H1 (cell line): Measurements from ENCODE around the gene TIMM22. TPM values are rescaled to one million over a fixed set of nuclear protein-coding genes. Genes with fewer than 3 reads are reported as not detected.

ENCODE experiments used
- CTCF ChIA-PET: fragments of 300-600 bp; sonication (Branson Sonifier 250); formaldehyde crosslinking; loops from one replicate; lab custom pipeline; 2021; ENCODE audit not compliant: partially characterized antibody; lab: Charles Lee
- POLR2A ChIA-PET: fragments of 300-600 bp; sonication (Branson Sonifier 250); formaldehyde crosslinking; loops from one replicate; lab custom pipeline; 2021; ENCODE audit warnings: inconsistent platforms; ENCODE audit not compliant: partially characterized antibody; lab: Charles Lee
- DNase-seq, 2 experiments: peaks; one replicate each; pipeline versions ENCODE4 v3.0.0 to v3.0.0-alpha.2; 2010 to 2022; ENCODE audit warnings: low spot score in 2 of 2, low read depth in 1 of 2, mixed read lengths in 1 of 2
- FAIRE-seq: peaks from 2 replicates; lab custom pipeline; 2011; peaks lifted over from hg19 to GRCh38; lab: Jason Lieb, UNC
- H2AFZ ChIP-seq: 2 replicates; pipeline ENCODE4 v1.8.1; 2012; ENCODE audit warnings: low read length, inconsistent platforms
- H2AK5ac ChIP-seq: 2 replicates; pipeline ENCODE4 v1.6.1; 2013; ENCODE audit warnings: low read depth, low read length
- H2BK120ac ChIP-seq: replicated peaks from 2 replicates; pipeline ENCODE3; 2013; ENCODE audit warnings: low read depth, low read length, inconsistent platforms
- H2BK12ac ChIP-seq: 2 replicates; pipeline ENCODE4 v1.6.1; 2013; ENCODE audit warnings: low read depth, low read length
- H2BK15ac ChIP-seq: 2 replicates; pipeline ENCODE4 v1.6.1; 2013; ENCODE audit warnings: low read length
- H2BK20ac ChIP-seq: 2 replicates; pipeline ENCODE4 v1.6.1; 2013; ENCODE audit warnings: low read length
- H2BK5ac ChIP-seq: 2 replicates; pipeline ENCODE4 v1.6.1; 2013; ENCODE audit warnings: low read depth, low read length
- H3K14ac ChIP-seq: 2 replicates; pipeline ENCODE4 v1.6.1; 2013; ENCODE audit warnings: inconsistent platforms; ENCODE audit not compliant: insufficient read length
- H3K18ac ChIP-seq: 2 replicates; pipeline ENCODE4 v1.6.1; 2013; ENCODE audit warnings: low read length; ENCODE audit errors: extremely low read depth
- H3K23ac ChIP-seq: 2 replicates; pipeline ENCODE4 v1.6.1; 2013; ENCODE audit warnings: inconsistent platforms; ENCODE audit not compliant: insufficient read length
- H3K23me2 ChIP-seq: 2 replicates; pipeline ENCODE4 v1.6.1; 2013; ENCODE audit warnings: low read depth, low read length
- H3K27ac ChIP-seq: 2 replicates; pipeline ENCODE4 v1.6.1; 2011; ENCODE audit warnings: low read depth, low read length, inconsistent platforms
- H3K27me3 ChIP-seq, 4 experiments: replicated peaks in 1 of 4; 1 replicate in 1 of 4; 2 replicates in 3 of 4; pipeline versions ENCODE4 v1.6.1 to v1.8.1; 2011 to 2013; ENCODE audit warnings: low read length in 3 of 4, mild to moderate bottlenecking in 3 of 4, inconsistent platforms in 2 of 4, mixed read lengths in 2 of 4, moderate library complexity in 1 of 4; ENCODE audit not compliant: control insufficient read depth in 3 of 4, insufficient read depth in 3 of 4; ENCODE audit errors: extremely low read depth in 1 of 4
- H3K36me3 ChIP-seq, 4 experiments: 2 replicates each; pipeline versions ENCODE4 v1.6.1 to v1.8.1; 2011 to 2013; ENCODE audit warnings: mild to moderate bottlenecking in 4 of 4, low read length in 3 of 4, moderate library complexity in 2 of 4, control low read depth in 1 of 4, inconsistent platforms in 1 of 4; ENCODE audit not compliant: insufficient read depth in 4 of 4, control insufficient read depth in 2 of 4
- H3K4ac ChIP-seq: replicated peaks from 2 replicates; pipeline ENCODE3; 2013; ENCODE audit warnings: low read length, low read depth, mixed read lengths, inconsistent platforms; ENCODE audit not compliant: insufficient read length
- H3K4me1 ChIP-seq, 4 experiments: replicated peaks in 1 of 4; 1 replicate in 1 of 4; 2 replicates in 3 of 4; pipeline versions ENCODE4 v1.6.1 to v1.8.1; 2011 to 2013; ENCODE audit warnings: low read length in 3 of 4, inconsistent platforms in 2 of 4, mixed read lengths in 1 of 4; ENCODE audit not compliant: insufficient read depth in 4 of 4, control insufficient read depth in 3 of 4
- H3K4me2 ChIP-seq, 2 experiments: 2 replicates each; pipeline versions ENCODE4 v1.6.1 to v1.8.1; 2011 to 2013; ENCODE audit warnings: low read depth in 2 of 2, low read length in 2 of 2, control low read depth in 1 of 2, inconsistent platforms in 1 of 2, mild to moderate bottlenecking in 1 of 2; ENCODE audit not compliant: insufficient read depth in 1 of 2
- H3K4me3 ChIP-seq, 4 experiments: fragments of 200-600, 300-600 bp in 1 of 4; sonication (generic), shearing (Covaris generic), sonication (Bioruptor Twin) in 1 of 4; 2 replicates each; pipeline versions ENCODE4 v1.5.1 to v1.8.1; 2011 to 2016; ENCODE audit warnings: low read length in 4 of 4, low read depth in 3 of 4, control low read depth in 2 of 4, inconsistent platforms in 2 of 4, mild to moderate bottlenecking in 2 of 4, mixed read lengths in 1 of 4, moderate library complexity in 1 of 4; ENCODE audit not compliant: insufficient read depth in 2 of 4; ENCODE audit errors: extremely low read depth in 1 of 4
- H3K56ac ChIP-seq: replicated peaks from 2 replicates; pipeline ENCODE3; 2013; ENCODE audit warnings: low read depth, mild to moderate bottlenecking, mixed read lengths, low read length, inconsistent platforms; ENCODE audit not compliant: insufficient read length
- H3K79me1 ChIP-seq: 2 replicates; pipeline ENCODE4 v1.6.1; 2013; ENCODE audit warnings: low read depth, low read length, control low read depth
- H3K79me2 ChIP-seq, 2 experiments: 2 replicates each; pipeline versions ENCODE4 v1.6.1 to v1.8.1; 2012 to 2013; ENCODE audit warnings: low read length in 2 of 2, mild to moderate bottlenecking in 2 of 2, inconsistent platforms in 1 of 2; ENCODE audit not compliant: insufficient read depth in 2 of 2, control insufficient read depth in 1 of 2
- H3K9ac ChIP-seq, 4 experiments: replicated peaks in 1 of 4; 1 replicate in 1 of 4; 2 replicates in 3 of 4; pipeline versions ENCODE4 v1.6.1 to v1.8.1; 2011 to 2013; ENCODE audit warnings: low read depth in 3 of 4, low read length in 3 of 4, control low read depth in 2 of 4, mild to moderate bottlenecking in 2 of 4, moderate library complexity in 2 of 4, inconsistent platforms in 1 of 4; ENCODE audit errors: extremely low read depth in 1 of 4
- H3K9me3 ChIP-seq, 2 experiments: 2 replicates each; pipeline versions ENCODE4 v1.6.1 to v1.8.1; 2012 to 2013; ENCODE audit warnings: mild to moderate bottlenecking in 2 of 2, moderate library complexity in 2 of 2, control low read depth in 1 of 2, inconsistent platforms in 1 of 2, low read depth in 1 of 2, low read length in 1 of 2, mixed read lengths in 1 of 2; ENCODE audit not compliant: insufficient read depth in 2 of 2
- H4K20me1 ChIP-seq, 2 experiments: replicated peaks in 1 of 2; 2 replicates each; pipeline versions ENCODE3 to v1.8.1; 2011 to 2013; ENCODE audit warnings: inconsistent platforms in 2 of 2, low read length in 2 of 2, mild to moderate bottlenecking in 1 of 2; ENCODE audit not compliant: insufficient read depth in 2 of 2, control insufficient read depth in 1 of 2
- H4K5ac ChIP-seq: 2 replicates; pipeline ENCODE4 v1.6.1; 2013; ENCODE audit warnings: low read length, low read depth, mixed read lengths, inconsistent platforms; ENCODE audit not compliant: insufficient read length
- H4K8ac ChIP-seq: 2 replicates; pipeline ENCODE4 v1.8.0; 2013; ENCODE audit warnings: mild to moderate bottlenecking, moderate library complexity, low read length, inconsistent platforms; ENCODE audit not compliant: insufficient read depth; ENCODE audit errors: extremely low read depth
- H4K91ac ChIP-seq: replicated peaks from 2 replicates; pipeline ENCODE3; 2013; ENCODE audit warnings: low read length, mixed read lengths, inconsistent platforms; ENCODE audit not compliant: insufficient read length
- ASH2L ChIP-seq: fragments of 200-600, 300-600 bp; sonication (generic); IDR thresholded peaks from one replicate; pipeline ENCODE4 v1.7.1; 2017; ENCODE audit warnings: low read length
- BCL11A ChIP-seq, 2 experiments: IDR thresholded peaks; one replicate each; pipeline ENCODE4 v1.6.1; 2011; ENCODE audit warnings: low read depth in 2 of 2, low read length in 2 of 2, mild to moderate bottlenecking in 2 of 2
- CBX5 ChIP-seq: fragments of 300-800, 300-1000 bp; sonication (generic); IDR thresholded peaks from 2 replicates; pipeline ENCODE4 v1.7.1; 2016; ENCODE audit warnings: antibody characterized with exemption, low read length, low read depth
- EGR1 ChIP-seq: IDR thresholded peaks from 2 replicates; pipeline ENCODE4 v1.6.1; 2011; ENCODE audit warnings: low read depth, low read length, borderline replicate concordance
- KDM5A ChIP-seq: fragments of 200-600 bp; IDR thresholded peaks from 2 replicates; pipeline ENCODE4 v1.7.1; 2012; ENCODE audit warnings: mild to moderate bottlenecking, low read length, inconsistent platforms, mixed read lengths
- NRF1 ChIP-seq: IDR thresholded peaks from 2 replicates; pipeline ENCODE4 v1.6.1; 2011; ENCODE audit warnings: mild to moderate bottlenecking, low read depth, low read length, improper control_type of control experiment
- POLR2AphosphoS5 ChIP-seq: IDR thresholded peaks from 2 replicates; pipeline ENCODE4 v1.6.1; 2011; ENCODE audit warnings: low read depth, low read length
- RXRA ChIP-seq: IDR thresholded peaks from 2 replicates; pipeline ENCODE4 v1.6.1; 2011; ENCODE audit warnings: low read depth, mild to moderate bottlenecking, low read length, moderate library complexity; ENCODE audit not compliant: insufficient read depth
- SIRT6 ChIP-seq: IDR thresholded peaks from one replicate; pipeline ENCODE4 v1.7.1; 2012; ENCODE audit warnings: low read length, inconsistent platforms
- whole genome bisulfite sequencing, 2 experiments: shearing (Covaris generic) in 1 of 2; methylation state at CpG; one replicate each; pipeline versions ENCODE4 v1.1.6 to v1.1.7; 2013 to 2015; ENCODE audit warnings: low lambda C conversion rate in 2 of 2, mixed read lengths in 2 of 2, inconsistent platforms in 1 of 2, low coverage in 1 of 2, missing lambda C conversion rate in 1 of 2; ENCODE audit not compliant: insufficient replicate concordance in 2 of 2, insufficient coverage in 1 of 2, insufficient read length in 1 of 2; ENCODE audit errors: extremely low coverage in 1 of 2, missing lambda C conversion rate in 1 of 2; 5-methylcytosine and 5-hydroxymethylcytosine counted together
- polyA plus RNA-seq, 7 experiments: library from polyadenylated mRNA; depleted of rRNA in 3 of 7; stranded (reverse) in 5 of 7; unstranded in 2 of 7; fragments of >200 nt in 5 of 7; fragments of 200-250 nt in 2 of 7; gene quantifications; 1 replicate in 5 of 7; 2 replicates in 1 of 7; 4 replicates in 1 of 7; pipeline versions ENCODE4 v1.2.1 to v1.2.3, GENCODE V29; 2011 to 2013; ENCODE audit warnings: missing spikeins in 2 of 7, mixed read lengths in 2 of 7
- total RNA-seq: library from RNA; stranded (reverse); fragmentation: NEBNext Ultra II Directional; extraction: Animal tissue kit (Norgen Biotek cat#: 25700); gene quantifications from 2 replicates; pipeline ENCODE4 v1.2.1, GENCODE V29; 2021
- TF ChIP-seq, protein P1 (sequence below), 3 experiments: IDR thresholded peaks; 1 replicate in 2 of 3; 2 replicates in 1 of 3; pipeline versions ENCODE4 v1.5.1 to v1.6.1; 2011; ENCODE audit warnings: low read length in 3 of 3, mild to moderate bottlenecking in 3 of 3, inconsistent platforms in 2 of 3, low read depth in 1 of 3, moderate library complexity in 1 of 3; ENCODE audit not compliant: insufficient read depth in 1 of 3; ENCODE audit errors: control extremely low read depth in 1 of 3

TIMM22 gene
- total and polyA plus RNA-seq, 2 of the 8 experiments (the other 6 are each of a cell fraction or from before 2014, with no cell fraction given), result 13.8 to 17.4 TPM

DNA sequence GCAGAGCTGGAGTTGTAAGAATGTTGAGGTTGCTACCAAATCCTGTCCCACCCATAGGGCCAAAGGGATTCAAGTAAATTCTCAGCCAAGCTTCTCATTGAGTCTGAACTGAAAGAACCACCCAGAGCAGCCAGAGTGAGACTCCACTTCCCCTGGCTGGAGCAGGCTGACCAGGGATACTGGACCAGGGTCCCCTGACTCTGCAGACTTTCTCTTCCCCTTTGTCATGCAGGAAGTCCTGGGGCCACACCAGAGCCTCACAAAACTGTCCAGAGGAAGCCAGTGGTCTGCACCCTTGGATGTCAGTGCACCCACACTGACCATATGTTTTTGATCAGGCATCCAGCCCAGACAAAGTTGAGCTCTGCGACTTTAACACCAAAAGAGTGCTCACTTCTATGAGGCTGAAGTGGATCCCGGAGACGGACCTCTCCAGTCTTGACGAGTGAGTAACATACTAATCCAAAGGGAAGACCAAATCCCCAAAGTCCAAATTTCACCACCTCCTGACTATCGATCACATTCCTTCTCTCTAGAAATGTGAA is 21.5 kb upstream of the TIMM22 start:
- no peak overlapping the region for H3K27ac ChIP-seq
- WGBS, 2 experiments, result 86% methylated on average over 5 of the region's 5 CpGs; no CpG with 5 or more reads in 1 of the 2 experiments
- no peak overlapping the region for H2AK5ac ChIP-seq
- H4K8ac ChIP-seq, result no peak overlapping the region
- H3K9me3 ChIP-seq, result no peaks in the 10 kb centered on the region
- H2BK15ac ChIP-seq, result no peak overlapping the region; the same call in 1 of the 2 replicates
- H3K14ac ChIP-seq, result no peak overlapping the region
- no peak overlapping the region for H4K91ac ChIP-seq
- H4K20me1 ChIP-seq, result peaks cover 7% of the 10 kb centered on the region in 2 experiments
- no peak overlapping the region for H2BK20ac ChIP-seq
- no peak for DNase-seq
- H2BK120ac ChIP-seq, result no peak overlapping the region
- peak overlapping the region in 1 of 2 experiments; percentile 28; a peak in 1 of 4 replicates for H3K4me2 ChIP-seq
- peaks cover 16% of the 10 kb centered on the region for H3K79me1 ChIP-seq
- TF ChIP-seq CBX5, result no peak
- no peak for TF ChIP-seq KDM5A
- no peak for TF ChIP-seq ASH2L
- TF ChIP-seq SIRT6, result no peak
- TF ChIP-seq POLR2AphosphoS5, result no peak
- TF ChIP-seq BCL11A (IDR thresholded peaks at IDR 0.05; ENCODE audit: low read depth in 2 of 2, low read length in 2 of 2), result no peak
- TF ChIP-seq, protein P1, sequence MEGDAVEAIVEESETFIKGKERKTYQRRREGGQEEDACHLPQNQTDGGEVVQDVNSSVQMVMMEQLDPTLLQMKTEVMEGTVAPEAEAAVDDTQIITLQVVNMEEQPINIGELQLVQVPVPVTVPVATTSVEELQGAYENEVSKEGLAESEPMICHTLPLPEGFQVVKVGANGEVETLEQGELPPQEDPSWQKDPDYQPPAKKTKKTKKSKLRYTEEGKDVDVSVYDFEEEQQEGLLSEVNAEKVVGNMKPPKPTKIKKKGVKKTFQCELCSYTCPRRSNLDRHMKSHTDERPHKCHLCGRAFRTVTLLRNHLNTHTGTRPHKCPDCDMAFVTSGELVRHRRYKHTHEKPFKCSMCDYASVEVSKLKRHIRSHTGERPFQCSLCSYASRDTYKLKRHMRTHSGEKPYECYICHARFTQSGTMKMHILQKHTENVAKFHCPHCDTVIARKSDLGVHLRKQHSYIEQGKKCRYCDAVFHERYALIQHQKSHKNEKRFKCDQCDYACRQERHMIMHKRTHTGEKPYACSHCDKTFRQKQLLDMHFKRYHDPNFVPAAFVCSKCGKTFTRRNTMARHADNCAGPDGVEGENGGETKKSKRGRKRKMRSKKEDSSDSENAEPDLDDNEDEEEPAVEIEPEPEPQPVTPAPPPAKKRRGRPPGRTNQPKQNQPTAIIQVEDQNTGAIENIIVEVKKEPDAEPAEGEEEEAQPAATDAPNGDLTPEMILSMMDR (IDR thresholded peaks at IDR 0.05; ENCODE audit: control extremely low read depth in 1 of 3, insufficient read depth in 1 of 3, low read depth in 1 of 3, low read length in 3 of 3), result no peak
- TF ChIP-seq EGR1, result no peak
- TF ChIP-seq RXRA, result no peak
- TF ChIP-seq NRF1, result no peak
- H4K5ac ChIP-seq, result no peak overlapping the region
- H3K56ac ChIP-seq, result no peak overlapping the region
- H3K4me1 ChIP-seq, result peaks cover 8 to 30% (median 15%) of the 10 kb centered on the region in 4 experiments
- H2AFZ ChIP-seq, result no peak overlapping the region
- H3K23me2 ChIP-seq, result peaks cover 7% of the 10 kb centered on the region
- no peak overlapping the region for H2BK5ac ChIP-seq
- FAIRE-seq, result no peak
- H3K36me3 ChIP-seq, result no peaks in the 10 kb centered on the region
- no peak overlapping the region for H3K9ac ChIP-seq
- H3K79me2 ChIP-seq, result peaks cover 18 to 76% of the 10 kb centered on the region in 2 experiments
- POLR2A ChIA-PET, result interaction anchor here (0.5 to 2.9 kb wide), 7 partner anchors 10 to 200 kb away, joined by 3 to 9 read pairs (median 4); no protein-coding TSS in a partner anchor
- H3K27me3 ChIP-seq, result no peaks in the 10 kb centered on the region
- H2BK12ac ChIP-seq, result no peak overlapping the region
- 0 out of 8 replicates have a peak overlapping the region, but pooled peaks of 1 of the 4 experiments have one; percentile 2 for H3K4me3 ChIP-seq
- H3K23ac ChIP-seq, result no peak overlapping the region
- no peak overlapping the region for H3K18ac ChIP-seq
- no peak overlapping the region for H3K4ac ChIP-seq
- CTCF ChIA-PET, result interaction anchor here (1.1 to 17.5 kb wide), 8 partner anchors 13 to 182 kb away, joined by 3 to 258 read pairs (median 4); partner anchors contain the start of gene TIMM22
